Stimulated activated CD8-positive, alpha-beta memory T cell treated with anti-CD3 and anti-CD28 coated beads, Interleukin-4, amount 100 ng/mL, for 1 hour (primary cell): ENCODE results near the gene DRC1.

Source experiments
- DNase-seq, 2 donors: peaks; one replicate each; pipeline ENCODE4 v3.0.0-alpha.2; 2020; ENCODE audit warnings: low read depth in 2 of 2, low spot score in 1 of 2

The DRC1 gene

DNA sequence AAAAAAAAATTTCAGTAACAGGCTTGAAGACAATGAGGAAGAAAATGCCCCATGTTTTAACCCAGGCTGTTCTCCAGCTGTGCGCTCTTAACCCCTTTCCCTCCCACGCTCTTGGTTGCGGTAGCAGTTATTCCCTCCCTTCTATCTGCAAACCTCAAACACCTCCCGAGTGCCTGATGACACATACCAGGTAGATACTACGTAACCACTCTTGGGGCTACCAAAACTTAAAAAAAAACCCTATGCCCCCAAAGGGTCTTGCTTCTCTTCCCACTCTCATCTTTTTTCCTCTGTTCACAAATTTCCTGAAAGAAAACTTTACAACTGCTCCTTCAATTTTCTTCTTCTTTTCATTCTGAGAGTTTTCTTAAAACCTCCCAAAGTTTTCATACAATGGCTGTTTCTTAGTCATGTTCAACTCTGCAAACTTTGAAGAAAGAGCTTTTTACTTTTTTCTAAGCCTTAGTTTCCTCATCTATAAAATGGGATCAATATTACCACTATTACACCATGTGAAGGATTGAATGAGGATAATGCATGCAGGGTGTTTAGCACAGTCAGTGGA lies 4.9 kb upstream of the DRC1 start:
- no peak for DNase-seq

DNA sequence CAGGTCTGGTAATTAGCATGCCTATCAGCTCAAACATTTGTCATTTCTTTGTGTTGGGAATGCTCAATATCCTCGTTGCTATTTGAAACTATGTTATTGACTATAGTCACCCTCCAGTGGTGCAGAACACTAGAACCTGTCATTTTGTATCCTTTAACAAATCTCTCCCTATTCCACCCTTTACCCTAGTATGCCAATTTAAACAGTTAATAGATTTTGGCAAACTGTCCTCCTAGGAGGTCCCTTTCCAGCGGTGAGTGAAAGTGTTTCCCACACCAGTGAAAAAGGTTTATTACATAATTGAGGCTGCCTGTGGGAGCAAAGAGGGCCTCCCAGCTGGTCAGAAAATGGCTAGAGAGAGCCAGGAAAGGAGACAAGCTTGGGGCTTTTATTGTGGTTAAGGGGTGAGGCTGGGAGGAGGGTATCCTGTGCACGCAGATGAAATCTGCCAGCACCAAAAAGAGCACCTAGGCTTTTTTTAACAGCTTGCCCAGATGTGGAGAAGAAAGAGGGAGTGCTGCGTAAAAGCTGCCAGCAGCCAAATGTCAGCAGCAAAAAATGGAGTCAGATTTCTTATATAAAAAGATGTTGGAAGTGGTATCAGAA lies 1.8 kb upstream of the DRC1 start:
- no peak for DNase-seq

GRCh38 chr2:26400723-26401122 lies 997 bp upstream of the DRC1 start:
- DNase-seq = no peak

DNA sequence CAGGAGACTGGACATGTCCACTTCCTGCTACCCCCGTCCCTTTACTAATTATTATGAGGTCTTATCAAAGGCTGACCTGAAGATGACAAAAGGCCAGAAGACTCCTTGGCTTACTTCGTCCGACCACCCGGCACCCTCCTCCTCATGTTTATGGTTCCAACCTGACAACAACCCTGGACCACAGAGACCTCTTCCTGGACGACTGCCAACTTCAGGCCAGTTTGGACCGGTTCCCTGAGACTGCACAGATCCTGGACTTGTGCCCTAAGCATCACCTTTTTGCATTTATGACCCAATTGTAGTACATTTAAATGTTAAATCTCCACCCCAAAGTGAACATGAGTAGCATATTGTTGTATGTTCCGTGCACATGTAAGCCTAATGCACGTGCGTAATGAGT lies 5.8 kb downstream of the DRC1 start:
- no peak for DNase-seq

GRCh38 chr2:26409785-26410184 lies 8.1 kb downstream of the DRC1 start:
- DNase-seq = no peak

DNA sequence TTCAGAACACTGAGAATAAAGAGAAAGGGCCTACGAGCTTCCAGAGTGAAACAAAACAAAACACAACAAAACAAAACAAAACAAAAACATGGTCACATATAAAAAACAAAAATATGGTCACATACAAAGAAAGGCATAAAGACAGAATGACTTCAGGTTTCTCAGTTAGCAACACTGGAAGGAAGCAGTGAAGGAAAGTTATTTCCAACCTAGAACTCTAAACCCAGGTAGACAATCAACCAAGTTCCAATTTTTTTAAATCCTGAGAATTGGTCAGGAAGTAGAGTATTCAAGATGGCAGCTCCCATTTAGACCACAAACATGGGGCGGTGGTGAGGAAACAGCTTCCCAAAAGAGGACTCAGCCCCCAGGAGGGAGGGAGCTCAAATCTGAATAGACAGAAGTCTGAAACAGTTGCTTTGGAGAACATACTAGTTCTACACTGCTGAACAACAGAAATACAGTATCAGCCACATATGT lies 9.1 kb downstream of the DRC1 start:
- no peak for DNase-seq

DNA sequence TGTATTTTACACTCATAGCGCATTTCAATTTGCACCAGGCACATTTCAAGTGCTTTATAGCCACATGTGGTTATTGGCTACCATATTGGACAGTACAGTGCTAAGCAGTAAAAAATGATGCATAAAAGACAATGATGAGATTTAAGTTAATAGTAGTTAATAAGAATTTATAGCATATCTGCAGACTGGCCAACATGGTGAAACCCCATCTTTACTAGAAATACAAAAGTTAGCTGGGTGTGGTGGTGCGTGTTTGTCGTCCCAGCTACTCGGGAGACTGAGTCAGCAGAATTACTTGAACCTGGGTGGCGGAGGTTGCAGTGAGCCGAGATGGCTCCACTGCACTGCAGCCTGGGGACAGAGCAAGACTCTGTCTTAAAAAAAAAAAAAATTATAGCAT lies 9.7 kb downstream of the DRC1 start:
- no peak for DNase-seq

GRCh38 chr2:26412091-26412673 lies 10.5 kb downstream of the DRC1 start:
- DNase-seq = no peak

GRCh38 chr2:26414311-26414710 lies 12.6 kb downstream of the DRC1 start:
- DNase-seq = no peak

GRCh38 chr2:26421961-26422360 lies 20.2 kb downstream of the DRC1 start:
- DNase-seq = no peak

- DNase-seq = no peak
Measured at GRCh38 chr2:26422947-26423629, 21.4 kb downstream of the DRC1 start.

DNA sequence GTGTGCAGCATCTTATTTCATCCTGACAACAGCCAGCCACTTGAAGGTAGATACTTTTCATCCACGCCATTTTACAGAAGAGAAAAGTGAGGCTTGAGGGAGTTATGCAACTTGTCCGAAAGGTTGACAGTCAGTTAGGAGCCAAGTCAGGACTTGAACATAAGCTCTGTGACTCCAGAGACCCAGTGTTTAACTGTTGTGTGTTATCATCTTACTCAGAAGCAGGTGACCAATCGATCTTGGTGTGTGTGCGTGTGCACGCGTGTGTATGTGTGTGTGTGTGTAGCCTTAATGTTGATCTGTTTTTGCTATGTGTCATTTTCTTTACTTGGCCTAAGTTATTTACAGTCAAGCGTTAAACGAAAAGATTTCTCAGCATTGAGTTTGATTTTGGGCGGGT lies 22.0 kb downstream of the DRC1 start:
- no peak for DNase-seq

DNA sequence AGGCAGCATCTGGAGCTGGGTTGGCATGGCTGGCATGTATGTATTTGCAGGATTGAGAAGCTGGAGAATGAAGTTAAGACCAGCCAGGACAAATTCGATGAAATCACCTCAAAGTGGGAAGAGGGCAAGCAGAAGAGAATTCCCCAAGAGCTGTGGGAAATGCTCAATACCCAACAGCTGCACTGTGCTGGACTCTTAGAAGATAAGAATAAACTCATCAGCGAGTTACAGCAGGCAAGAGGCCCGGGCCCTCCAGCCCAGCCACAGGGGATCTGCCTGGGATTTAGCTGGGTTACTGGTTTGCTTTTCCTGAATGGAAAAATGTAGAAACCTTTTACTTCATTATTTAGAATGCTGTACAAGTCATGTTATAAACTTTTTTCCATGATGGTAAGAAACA lies 22.5 kb downstream of the DRC1 start:
- DNase-seq = no peak

GRCh38 chr2:26428846-26429245 lies 27.1 kb downstream of the DRC1 start:
- no peak for DNase-seq

GRCh38 chr2:26429779-26430578 lies 28.3 kb downstream of the DRC1 start:
- DNase-seq = no peak

- no peak for DNase-seq
Measured at GRCh38 chr2:26430826-26431225, 29.1 kb downstream of the DRC1 start.

DNA sequence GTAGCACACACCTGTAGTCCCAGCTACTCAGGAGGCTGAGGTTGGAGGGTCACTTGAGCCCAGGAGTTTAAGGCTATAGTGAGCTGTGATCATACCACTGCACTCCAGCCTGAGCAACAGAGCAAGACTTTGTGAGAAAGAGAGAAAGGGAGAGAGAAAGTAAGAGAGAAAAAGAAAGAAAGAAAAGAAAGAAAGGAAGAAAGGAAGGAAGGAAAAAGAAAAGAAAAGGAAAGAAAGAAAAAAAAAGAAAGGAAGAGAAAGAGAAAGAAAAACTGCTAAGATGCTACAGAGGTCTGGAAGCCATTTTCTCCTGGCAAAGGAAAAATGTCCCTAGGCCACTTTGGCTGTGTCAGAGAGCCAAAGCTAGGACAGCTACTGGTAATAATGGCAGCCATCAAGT lies 30.6 kb downstream of the DRC1 start:
- no peak for DNase-seq

DNA sequence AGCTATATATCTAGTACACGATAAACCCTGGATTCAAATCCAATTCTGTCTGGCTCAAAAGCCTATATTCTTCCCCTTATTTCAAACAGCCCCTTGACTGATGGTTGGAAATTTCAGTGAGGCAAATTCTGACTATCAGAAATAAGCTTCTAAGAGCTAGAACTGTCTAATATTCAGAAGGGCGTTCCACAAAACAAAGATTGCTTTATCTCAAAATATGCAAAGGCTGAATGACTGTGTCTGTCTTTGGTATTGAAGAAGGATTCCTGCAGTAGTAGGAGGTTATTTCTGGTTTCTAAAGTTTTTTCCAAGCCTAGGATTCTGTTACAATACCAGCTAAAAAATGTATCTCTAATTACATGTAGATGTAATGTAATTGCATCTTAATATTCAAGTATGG lies 31.1 kb downstream of the DRC1 start:
- no peak for DNase-seq

DNA sequence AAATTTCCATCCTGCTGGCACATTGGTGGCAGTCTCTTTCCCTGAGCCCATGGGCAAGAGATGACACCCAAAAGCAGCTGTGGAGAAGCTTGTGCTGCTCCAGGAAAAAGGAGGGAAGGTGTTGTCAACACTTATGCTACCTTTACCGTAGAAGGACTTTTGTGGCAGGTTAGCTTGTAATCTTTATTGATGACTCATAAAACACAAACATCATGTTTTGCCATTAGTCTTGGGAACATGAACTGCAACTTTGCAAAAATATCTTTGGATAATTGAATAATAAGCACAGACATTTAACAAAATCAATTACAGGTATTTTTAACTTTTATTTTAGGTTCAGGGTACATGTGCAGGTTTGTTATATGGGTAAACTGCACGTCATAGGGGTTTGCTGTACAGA lies 33.4 kb downstream of the DRC1 start:
- DNase-seq = no peak

DNA sequence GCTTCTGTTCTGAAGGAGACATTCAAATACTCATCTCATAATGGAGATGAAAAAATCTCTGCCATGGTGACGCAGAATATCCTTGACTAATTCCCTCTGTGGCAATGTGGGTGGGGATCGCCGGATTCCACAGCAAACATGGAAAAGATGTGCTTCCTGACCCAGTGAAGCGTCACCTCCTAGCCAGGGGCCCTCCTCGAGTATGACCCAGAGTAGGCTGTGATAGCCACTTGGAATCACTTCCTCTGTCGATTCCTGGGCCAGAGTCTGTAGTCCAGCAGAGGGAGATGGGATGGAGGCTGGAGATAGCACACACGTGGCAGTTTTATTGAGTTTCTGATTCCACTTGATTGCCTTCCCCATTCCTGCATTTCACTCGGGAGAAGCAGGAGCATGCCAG lies 36.8 kb downstream of the DRC1 start:
- no peak for DNase-seq

DNA sequence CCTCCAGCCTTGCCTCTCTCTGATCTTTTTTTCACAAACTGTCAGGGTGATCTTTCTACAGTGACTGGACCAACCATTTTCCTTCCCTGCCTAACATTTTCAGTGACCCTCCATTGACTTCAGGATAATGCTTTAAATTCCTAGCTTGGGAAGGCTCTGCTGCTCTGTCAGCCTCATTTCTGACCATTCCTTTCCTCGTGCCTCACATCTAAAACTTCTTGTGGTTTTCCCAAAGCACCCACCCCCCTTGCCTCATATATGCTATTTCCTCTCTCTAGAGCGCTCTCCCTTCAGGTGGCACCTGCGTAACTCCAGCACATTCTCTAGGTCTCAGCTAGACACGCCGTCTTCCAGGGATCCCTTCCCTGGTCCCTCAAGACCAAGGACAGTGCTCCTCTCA lies 37.2 kb downstream of the DRC1 start:
- DNase-seq = no peak

DNA sequence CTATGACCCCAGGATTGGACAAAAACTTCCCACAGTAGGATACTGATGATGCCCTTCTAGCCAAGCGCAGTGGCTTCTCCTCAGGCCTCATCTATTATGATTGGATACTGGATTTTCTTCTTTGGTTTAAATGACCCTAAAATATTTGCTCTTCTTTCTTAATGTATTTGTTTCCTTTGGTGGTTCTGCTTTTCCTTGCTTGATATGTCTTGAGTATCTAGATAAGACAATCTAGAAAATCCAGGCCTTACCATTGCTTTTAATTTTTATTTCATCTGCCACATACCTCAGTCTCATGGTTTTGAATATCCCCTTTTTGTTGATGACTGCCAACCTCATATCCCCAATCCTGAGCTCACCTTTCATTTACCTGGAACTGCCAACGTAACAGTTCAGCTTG lies 40.6 kb downstream of the DRC1 start:
- DNase-seq = no peak
